ENCODE data around the gene TULP4.
"Not testable (repeated sequence)": the region's sequence is repeated elsewhere in the genome, so short reads cannot be mapped to it uniquely, and the experiment has no call there.

TULP4 gene

GRCh38 chr6:158396136-158396535 lies 83.9 kb downstream of the TULP4 start:
- Histone ChIP-seq H3K27ac (no peak overlapping the region), H3K4me1 (no peaks in the 10 kb centered on the region), H3K36me3 (peaks cover 37% of the 10 kb centered on the region), H4K20me1 (peaks cover 40% of the 10 kb centered on the region), H3K27me3 (no peaks in the 10 kb centered on the region), H3K9me3 (peaks cover 32% of the 10 kb centered on the region), H3K4me2 (no peak overlapping the region), H3K4me3 (no peak overlapping the region), H3K9ac (no peak overlapping the region)
- no peak for TF ChIP-seq Cebpa-rat (IDR thresholded peaks at IDR 0.05)

GRCh38 chr6:158397578-158397977 lies 85.3 kb downstream of the TULP4 start:
- no peak overlapping the region for H3K9ac ChIP-seq
- peaks cover 27% of the 10 kb centered on the region for H3K36me3 ChIP-seq
- no peak overlapping the region for H3K4me3 ChIP-seq
- H3K4me1 ChIP-seq: no peaks in the 10 kb centered on the region
- no peak overlapping the region for H3K4me2 ChIP-seq
- H3K27ac ChIP-seq: no peak overlapping the region
- TF ChIP-seq Cebpa-rat (IDR thresholded peaks at IDR 0.05): no peak
- no peaks in the 10 kb centered on the region for H3K27me3 ChIP-seq
- H4K20me1 ChIP-seq: peaks cover 51% of the 10 kb centered on the region
- H3K9me3 ChIP-seq: peaks cover 18% of the 10 kb centered on the region

- Histone ChIP-seq H3K27me3 (no peaks in the 10 kb centered on the region), H3K9ac (no peak overlapping the region), H3K9me3 (peaks cover 9% of the 10 kb centered on the region), H3K4me2 (no peak overlapping the region), H3K36me3 (peaks cover 19% of the 10 kb centered on the region), H3K4me1 (no peaks in the 10 kb centered on the region), H3K4me3 (no peak overlapping the region), H3K27ac (no peak overlapping the region), H4K20me1 (peaks cover 51% of the 10 kb centered on the region)
- no peak for TF ChIP-seq Cebpa-rat (IDR thresholded peaks at IDR 0.05)
Observed at GRCh38 chr6:158398252-158399024, 86.2 kb downstream of the TULP4 start.

GRCh38 chr6:158399040-158399700 lies 86.9 kb downstream of the TULP4 start:
- peaks cover 51% of the 10 kb centered on the region for H4K20me1 ChIP-seq
- H3K4me3 ChIP-seq: no peak overlapping the region
- H3K36me3 ChIP-seq: peaks cover 16% of the 10 kb centered on the region
- no peaks in the 10 kb centered on the region for H3K27me3 ChIP-seq
- no peak overlapping the region for H3K9ac ChIP-seq
- H3K9me3 ChIP-seq: peaks cover 2% of the 10 kb centered on the region
- TF ChIP-seq Cebpa-rat (IDR thresholded peaks at IDR 0.05): no peak
- no peaks in the 10 kb centered on the region for H3K4me1 ChIP-seq
- H3K27ac ChIP-seq: no peak overlapping the region
- no peak overlapping the region for H3K4me2 ChIP-seq

GRCh38 chr6:158402184-158402583 lies 89.9 kb downstream of the TULP4 start:
- Histone ChIP-seq H3K4me3 (no peak overlapping the region), H3K27me3 (no peaks in the 10 kb centered on the region), H3K36me3 (peaks cover 14% of the 10 kb centered on the region), H3K27ac (no peak overlapping the region), H4K20me1 (peaks cover 45% of the 10 kb centered on the region), H3K9me3 (no peaks in the 10 kb centered on the region), H3K4me2 (no peak overlapping the region), H3K4me1 (no peaks in the 10 kb centered on the region), H3K9ac (no peak overlapping the region)
- TF ChIP-seq Cebpa-rat (IDR thresholded peaks at IDR 0.05): no peak

- Histone ChIP-seq H3K4me1 (peaks cover 11% of the 10 kb centered on the region), H3K36me3 (peaks cover 14% of the 10 kb centered on the region), H4K20me1 (peaks cover 35% of the 10 kb centered on the region; the same call in 1 of the 2 replicates)
- H3K4me2 ChIP-seq, H3K9me3 ChIP-seq, H3K4me3 ChIP-seq, H3K27ac ChIP-seq, H3K27me3 ChIP-seq, H3K9ac ChIP-seq: not testable (repeated sequence)
Observed at GRCh38 chr6:158405321-158405831, 93.1 kb downstream of the TULP4 start.

GRCh38 chr6:158405933-158406332 lies 93.7 kb downstream of the TULP4 start:
- H3K36me3 ChIP-seq: peaks cover 11% of the 10 kb centered on the region
- H3K27ac ChIP-seq: no peak overlapping the region
- H3K4me2 ChIP-seq: no peak overlapping the region
- no peak overlapping the region for H3K9ac ChIP-seq
- H3K9me3 ChIP-seq: no peaks in the 10 kb centered on the region
- H3K4me1 ChIP-seq: peaks cover 11% of the 10 kb centered on the region
- H3K4me3 ChIP-seq: no peak overlapping the region
- peaks cover 35% of the 10 kb centered on the region; the same call in 1 of the 2 replicates for H4K20me1 ChIP-seq
- TF ChIP-seq Cebpa-rat (IDR thresholded peaks at IDR 0.05): no peak
- H3K27me3 ChIP-seq: no peaks in the 10 kb centered on the region

GRCh38 chr6:158406736-158407135 lies 94.5 kb downstream of the TULP4 start:
- no peaks in the 10 kb centered on the region for H3K9me3 ChIP-seq
- TF ChIP-seq Cebpa-rat (IDR thresholded peaks at IDR 0.05): no peak
- H3K9ac ChIP-seq: no peak overlapping the region
- H3K36me3 ChIP-seq: peaks cover 5% of the 10 kb centered on the region
- H3K27me3 ChIP-seq: no peaks in the 10 kb centered on the region
- H3K4me1 ChIP-seq: peaks cover 11% of the 10 kb centered on the region
- peaks cover 35% of the 10 kb centered on the region for H4K20me1 ChIP-seq
- H3K4me2 ChIP-seq: no peak overlapping the region
- H3K4me3 ChIP-seq: no peak overlapping the region
- no peak overlapping the region for H3K27ac ChIP-seq

GRCh38 chr6:158408013-158408412 lies 95.7 kb downstream of the TULP4 start:
- Histone ChIP-seq H3K9ac (no peak overlapping the region), H3K36me3 (peaks cover 9% of the 10 kb centered on the region), H3K9me3 (no peaks in the 10 kb centered on the region), H3K27ac (no peak overlapping the region), H3K4me3 (no peak overlapping the region), H3K4me2 (no peak overlapping the region), H3K27me3 (no peaks in the 10 kb centered on the region), H3K4me1 (peaks cover 11% of the 10 kb centered on the region), H4K20me1 (peaks cover 36% of the 10 kb centered on the region)
- TF ChIP-seq Cebpa-rat (IDR thresholded peaks at IDR 0.05): no peak

- Histone ChIP-seq H3K27ac (no peak overlapping the region), H3K4me2 (no peak overlapping the region)
- no peak for TF ChIP-seq Cebpa-rat (IDR thresholded peaks at IDR 0.05)
Observed at GRCh38 chr6:158408552-158409130, 96.4 kb downstream of the TULP4 start.

More at GRCh38 chr6:158408552-158409130, 96.4 kb downstream of the TULP4 start:
- H3K36me3 ChIP-seq: peaks cover 15% of the 10 kb centered on the region
- H3K4me3 ChIP-seq: no peak overlapping the region
- H3K9ac ChIP-seq: no peak overlapping the region
- H3K27me3 ChIP-seq: no peaks in the 10 kb centered on the region
- peaks cover 11% of the 10 kb centered on the region for H3K4me1 ChIP-seq
- H3K9me3 ChIP-seq: no peaks in the 10 kb centered on the region
- H4K20me1 ChIP-seq: peaks cover 36% of the 10 kb centered on the region
